ENCODE data around the gene PRKN.

PRKN gene

GRCh38 chr6:162273986-162274385 lies 453.6 kb downstream of the PRKN start:
- DNase-seq: no peak

- no peak for DNase-seq
Measured at GRCh38 chr6:162271922-162272321, 455.6 kb downstream of the PRKN start.

- no peak for DNase-seq
Measured at GRCh38 chr6:162270966-162271365, 456.6 kb downstream of the PRKN start.

- no peak for DNase-seq
Measured at GRCh38 chr6:162267641-162268040, 459.9 kb downstream of the PRKN start.

GRCh38 chr6:162267126-162267525 lies 460.4 kb downstream of the PRKN start:
- DNase-seq: no peak

GRCh38 chr6:162264581-162264980 lies 463.0 kb downstream of the PRKN start:
- DNase-seq: no peak

- DNase-seq: no peak
Measured at GRCh38 chr6:162262466-162263196, 464.9 kb downstream of the PRKN start.

- no peak for DNase-seq
Measured at GRCh38 chr6:162261598-162261997, 466.0 kb downstream of the PRKN start.

- DNase-seq: no peak
Measured at GRCh38 chr6:162260027-162260426, 467.5 kb downstream of the PRKN start.

GRCh38 chr6:162258647-162259046 lies 468.9 kb downstream of the PRKN start:
- no peak for DNase-seq

GRCh38 chr6:162256361-162256760 lies 471.2 kb downstream of the PRKN start:
- DNase-seq: no peak

GRCh38 chr6:162251257-162251656 lies 476.3 kb downstream of the PRKN start:
- DNase-seq: no peak

- DNase-seq: no peak
Measured at GRCh38 chr6:162249907-162250642, 477.5 kb downstream of the PRKN start.

GRCh38 chr6:162245830-162246420 lies 481.6 kb downstream of the PRKN start:
- no peak for DNase-seq

- no peak for DNase-seq
Measured at GRCh38 chr6:162244031-162244430, 483.5 kb downstream of the PRKN start.

GRCh38 chr6:162242915-162243314 lies 484.7 kb downstream of the PRKN start:
- DNase-seq: no peak

- no peak for DNase-seq
Measured at GRCh38 chr6:162239330-162239729, 488.2 kb downstream of the PRKN start.

GRCh38 chr6:162238675-162239074 lies 488.9 kb downstream of the PRKN start:
- DNase-seq: no peak

GRCh38 chr6:162237331-162237730 lies 490.2 kb downstream of the PRKN start:
- DNase-seq: no peak

- DNase-seq: no peak
Measured at GRCh38 chr6:162234631-162235030, 492.9 kb downstream of the PRKN start.

GRCh38 chr6:162230147-162230752 lies 497.3 kb downstream of the PRKN start:
- no peak for DNase-seq

- no peak for DNase-seq
Measured at GRCh38 chr6:162229093-162229492, 498.5 kb downstream of the PRKN start.

GRCh38 chr6:162226803-162227202 lies 500.8 kb downstream of the PRKN start:
- no peak for DNase-seq

GRCh38 chr6:162222521-162222920 lies 505.0 kb downstream of the PRKN start:
- no peak for DNase-seq

Measured in DMS79 (cell line).